Uterus (tissue), 4 donors: ENCODE results near the gene ARVCF. TPM values are rescaled to one million over a fixed set of nuclear protein-coding genes. Genes with fewer than 3 reads are reported as not detected.

ENCODE experiments used
- DNase-seq, 2 donors: peaks; one replicate each; pipeline ENCODE4 v3.0.0-alpha.2; 2019 to 2020
- H3K27ac ChIP-seq, 2 donors: fragments of 200-600 bp; sonication (generic); 1 replicate in 1 of 2; 2 replicates in 1 of 2; pipeline ENCODE4 v1.5.1; 2016 to 2018
- H3K27me3 ChIP-seq, 2 donors: fragments of 200-600 bp; sonication (generic); one replicate each; pipeline ENCODE4 v1.5.1; 2018 to 2019; ENCODE audit warnings: control low read depth in 1 of 2
- H3K36me3 ChIP-seq, 2 donors: fragments of 200-600 bp; sonication (generic); one replicate each; pipeline ENCODE4 v1.5.1; 2019; ENCODE audit warnings: control low read depth in 1 of 2
- H3K4me1 ChIP-seq, 2 donors: fragments of 200-600 bp; sonication (generic); one replicate each; pipeline ENCODE4 v1.5.1; 2018 to 2019; ENCODE audit warnings: control low read depth in 1 of 2
- H3K4me3 ChIP-seq, 2 donors: fragments of 200-600 bp; sonication (generic); 1 replicate in 1 of 2; 2 replicates in 1 of 2; pipeline ENCODE4 v1.5.1; 2018 to 2019; ENCODE audit warnings: mild to moderate bottlenecking in 1 of 2
- H3K9me3 ChIP-seq, 2 donors: fragments of 200-600 bp; sonication (generic); one replicate each; pipeline ENCODE4 v1.5.1; 2019; ENCODE audit warnings: control low read depth in 1 of 2
- CTCF ChIP-seq, 4 experiments: fragments of 200-600 bp in 2 of 4; fragments of 450-650 bp in 2 of 4; sonication (generic) in 2 of 4; IDR thresholded peaks; one replicate each; pipeline ENCODE4 v1.5.1; 2016 to 2019; ENCODE audit warnings: antibody characterized with exemption in 4 of 4, mild to moderate bottlenecking in 2 of 4, moderate library complexity in 1 of 4
- POLR2A ChIP-seq, 2 donors: fragments of 450-650 bp; IDR thresholded peaks; one replicate each; pipeline ENCODE4 v1.6.1; 2016; ENCODE audit warnings: antibody characterized with exemption in 2 of 2, mild to moderate bottlenecking in 1 of 2, moderate library complexity in 1 of 2
- intact Hi-C: fragments of 100-400 bp; cut with DNase I; formaldehyde crosslinking; loops from one replicate; pipeline ENCODE4 v1.15.1; 2023; ENCODE audit warnings: low total_unique reads
- total RNA-seq, 4 donors: library from RNA; depleted of rRNA in 3 of 4; stranded (reverse); fragments of >200 nt in 3 of 4; gene quantifications; one replicate each; pipeline versions ENCODE4 v1.1.0 to v1.2.4, GENCODE V29; 2014 to 2023
- donor health status: DM: yes; HTN: yes; CAD: no.

Gene ARVCF
- total RNA-seq, 4 donors from 2014 or later: 1.5 to 43.4 (median 16.6) TPM

GRCh38 chr22:20034143-20034542 lies 17.5 kb upstream of the ARVCF start:
- no peaks in the 10 kb centered on the region for H3K36me3 ChIP-seq
- DNase-seq: no peak
- H3K4me3 ChIP-seq: no peak overlapping the region
- no peaks in the 10 kb centered on the region for H3K9me3 ChIP-seq
- no peaks in the 10 kb centered on the region for H3K4me1 ChIP-seq
- intact Hi-C loops: no loop called here
- no peak overlapping the region for H3K27ac ChIP-seq
- TF ChIP-seq POLR2A (IDR thresholded peaks at IDR 0.05) (no peak), CTCF (IDR thresholded peaks at IDR 0.05) (no peak)
- H3K27me3 ChIP-seq: no peaks in the 10 kb centered on the region

GRCh38 chr22:20033045-20033706 lies 16.6 kb upstream of the ARVCF start:
- Histone ChIP-seq H3K27me3 (no peaks in the 10 kb centered on the region), H3K36me3 (no peaks in the 10 kb centered on the region), H3K4me1 (no peaks in the 10 kb centered on the region), H3K4me3 (no peak overlapping the region), H3K27ac (no peak overlapping the region), H3K9me3 (no peaks in the 10 kb centered on the region)
- intact Hi-C loops: no loop called here
- no peak for TF ChIP-seq POLR2A (IDR thresholded peaks at IDR 0.05)
- TF ChIP-seq CTCF (IDR thresholded peaks at IDR 0.05): no peak
- no peak for DNase-seq

GRCh38 chr22:20032407-20032991 lies 15.9 kb upstream of the ARVCF start:
- H3K27ac ChIP-seq: no peak overlapping the region
- no peak for TF ChIP-seq POLR2A (IDR thresholded peaks at IDR 0.05)
- no peak for TF ChIP-seq CTCF (IDR thresholded peaks at IDR 0.05)
- no peak for DNase-seq
- no peaks in the 10 kb centered on the region for H3K27me3 ChIP-seq
- H3K4me3 ChIP-seq: no peak overlapping the region
- H3K36me3 ChIP-seq: no peaks in the 10 kb centered on the region
- no peaks in the 10 kb centered on the region for H3K4me1 ChIP-seq
- intact Hi-C loops: no loop called here
- H3K9me3 ChIP-seq: no peaks in the 10 kb centered on the region

GRCh38 chr22:20031732-20032406 lies 15.2 kb upstream of the ARVCF start:
- Histone ChIP-seq H3K27ac (no peak overlapping the region), H3K27me3 (no peaks in the 10 kb centered on the region), H3K9me3 (no peaks in the 10 kb centered on the region), H3K36me3 (no peaks in the 10 kb centered on the region), H3K4me3 (no peak overlapping the region), H3K4me1 (no peaks in the 10 kb centered on the region)
- intact Hi-C loops: no loop called here
- DNase-seq: no peak
- TF ChIP-seq POLR2A (IDR thresholded peaks at IDR 0.05): no peak
- no peak for TF ChIP-seq CTCF (IDR thresholded peaks at IDR 0.05)

GRCh38 chr22:20029550-20030225 lies 13.1 kb upstream of the ARVCF start:
- TF ChIP-seq CTCF (IDR thresholded peaks at IDR 0.05) (no peak), POLR2A (IDR thresholded peaks at IDR 0.05) (no peak)
- Histone ChIP-seq H3K4me1 (no peaks in the 10 kb centered on the region), H3K27me3 (no peaks in the 10 kb centered on the region), H3K9me3 (no peaks in the 10 kb centered on the region), H3K36me3 (no peaks in the 10 kb centered on the region), H3K27ac (no peak overlapping the region), H3K4me3 (no peak overlapping the region)
- DNase-seq: no peak
- intact Hi-C loops: no loop called here
